GM10847 (cell line): ENCODE results near the gene PLAC8.

Source experiments
- POLR2A ChIP-seq: IDR thresholded peaks from 2 replicates; pipeline ENCODE4 v1.6.1; 2011; ENCODE audit not compliant: insufficient read length; ENCODE audit errors: extremely low read depth

PLAC8 gene

GRCh38 chr4:83089410-83090157, 24.9 kb downstream of the PLAC8 start:
- no peak for TF ChIP-seq POLR2A

GRCh38 chr4:83083925-83084475, 30.5 kb downstream of the PLAC8 start:
- TF ChIP-seq POLR2A = no peak

GRCh38 chr4:83082777-83083176, 31.8 kb downstream of the PLAC8 start:
- no peak for TF ChIP-seq POLR2A

GRCh38 chr4:83080561-83080960, 34.0 kb downstream of the PLAC8 start:
- no peak for TF ChIP-seq POLR2A

GRCh38 chr4:83075311-83076095, 39.0 kb downstream of the PLAC8 start:
- TF ChIP-seq POLR2A = no peak

GRCh38 chr4:83074086-83074704, 40.3 kb downstream of the PLAC8 start:
- no peak for TF ChIP-seq POLR2A

GRCh38 chr4:83071116-83071515, 43.4 kb downstream of the PLAC8 start:
- TF ChIP-seq POLR2A = no peak

- no peak for TF ChIP-seq POLR2A
Observed at GRCh38 chr4:83067058-83067639, 47.4 kb downstream of the PLAC8 start.

- TF ChIP-seq POLR2A = no peak
Observed at GRCh38 chr4:83065266-83065665, 49.3 kb downstream of the PLAC8 start.

- TF ChIP-seq POLR2A = no peak
Observed at GRCh38 chr4:83062739-83063138, 51.8 kb downstream of the PLAC8 start.

GRCh38 chr4:83054928-83055327, 59.6 kb downstream of the PLAC8 start:
- TF ChIP-seq POLR2A = no peak

GRCh38 chr4:83046693-83047473, 67.6 kb downstream of the PLAC8 start:
- no peak for TF ChIP-seq POLR2A

- TF ChIP-seq POLR2A = no peak
Observed at GRCh38 chr4:83043801-83044407, 70.6 kb downstream of the PLAC8 start.

GRCh38 chr4:83040269-83040668, 74.3 kb downstream of the PLAC8 start:
- TF ChIP-seq POLR2A = no peak
